Ovary (tissue), 9 donors: ENCODE data around the gene SYAP1. TPM values are rescaled to one million over a fixed set of nuclear protein-coding genes. Genes with fewer than 3 reads are reported as not detected.

Experiments
- DNase-seq, 5 donors: peaks; one replicate each; pipeline ENCODE4 v3.0.0-alpha.2; 2019 to 2020
- H3K27ac ChIP-seq, 2 donors: fragments of 200-600 bp; one replicate each; pipeline versions ENCODE4 v1.5.1 to v1.8.0; 2019 to 2022
- H3K27me3 ChIP-seq: fragments of 200-600 bp; one replicate; pipeline ENCODE4 v1.8.0; 2022
- H3K36me3 ChIP-seq: fragments of 200-600 bp; sonication (generic); one replicate; pipeline ENCODE4 v1.5.1; 2019
- H3K4me1 ChIP-seq: one replicate; pipeline ENCODE4 v1.8.1; 2013; ENCODE audit warnings: mild to moderate bottlenecking, moderate library complexity; ENCODE audit not compliant: insufficient read depth
- H3K4me3 ChIP-seq: fragments of 200-600 bp; sonication (generic); one replicate; pipeline ENCODE4 v1.5.1; 2017
- H3K9me3 ChIP-seq, 2 donors: fragments of 200-600 bp in 1 of 2; sonication (generic) in 1 of 2; one replicate each; pipeline versions ENCODE4 v1.5.1 to v1.8.1; 2013 to 2019; ENCODE audit warnings: mild to moderate bottlenecking in 1 of 2, moderate library complexity in 1 of 2
- CTCF ChIP-seq, 3 donors: fragments of 450-650 bp in 2 of 3; fragments of 200-600 bp in 1 of 3; IDR thresholded peaks; one replicate each; pipeline versions ENCODE4 v1.5.1 to v1.8.0; 2016 to 2022; ENCODE audit warnings: antibody characterized with exemption in 3 of 3, mild to moderate bottlenecking in 1 of 3
- EP300 ChIP-seq: sonication (generic); formaldehyde crosslinking; IDR thresholded peaks from one replicate; pipeline ENCODE4 v1.6.1; 2017; ENCODE audit warnings: antibody characterized with exemption
- POLR2A ChIP-seq: fragments of 450-650 bp; IDR thresholded peaks from one replicate; pipeline ENCODE4 v1.6.1; 2017; ENCODE audit warnings: antibody characterized with exemption, mild to moderate bottlenecking, moderate library complexity
- WGBS, 3 donors: extraction: QIAGEN DNeasy Blood & Tissue Kit in 1 of 3; methylation state at CpG; one replicate each; pipeline versions ENCODE4 v1.1.5 to v1.1.7; 2013 to 2017; 5-methylcytosine and 5-hydroxymethylcytosine counted together
- intact Hi-C, 4 donors: fragments of 100-400 bp; cut with DNase I; formaldehyde crosslinking; loops; one replicate each; pipeline versions ENCODE4 v1.11.0 to v1.15.1; 2022 to 2023
- polyA plus RNA-seq, 2 donors: library from polyadenylated mRNA; stranded (reverse); fragments of 200-250 nt in 1 of 2; fragments of 350-450 nt in 1 of 2; fragmentation: Illumina TruSeq in 1 of 2; extraction: RNeasy Lipid Tissue Mini Kit (QIAGEN cat#74804) in 1 of 2; gene quantifications; one replicate each; pipeline ENCODE4 v1.2.3, GENCODE V29; 2013 to 2014
- total RNA-seq, 7 donors: library from RNA; depleted of rRNA in 2 of 7; stranded (reverse); fragments of >200 nt in 2 of 7; fragmentation: NEBNext Ultra II Directional in 3 of 7; extraction: Animal tissue kit (Norgen Biotek cat#: 25700) in 3 of 7; gene quantifications; one replicate each; pipeline versions ENCODE4 v1.1.0 to v1.2.4, GENCODE V29; 2016 to 2023
- donor health status: DM: no; HTN: no; CAD: no; lungs with moderate emphysema.
- donor health status: DM: no; HTN: no; CAD: no.
- donor health status: Bipolar disorder and iron deficiency.
- donor health status: DM: yes; HTN: yes; CAD: no.
- donor health status: DM: no; HTN: no; CAD: no.
- donor health status: DM: yes; HTN: yes; CAD: no.

SYAP1 gene
- total and polyA plus RNA-seq, 9 donors, result 9.6 to 36.9 (median 25.4) TPM

- WGBS, 3 donors, result 85 to 89% (median 87%) methylated on average over 5 of the region's 5 CpGs
Measured at GRCh38 chrX:16797358-16797757, 77.9 kb downstream of the SYAP1 start.

GRCh38 chrX:16797841-16798240 lies 78.4 kb downstream of the SYAP1 start:
- WGBS, 3 donors, result 87 to 90% (median 87%) methylated on average over 4 of the region's 4 CpGs
- intact Hi-C loops, result no loop called here
- H3K9me3 ChIP-seq, result no peaks in the 10 kb centered on the region
- TF ChIP-seq EP300 (no peak), POLR2A (no peak), CTCF (IDR thresholded peaks at IDR 0.05) (no peak)
- no peak for DNase-seq
- H3K4me3 ChIP-seq, result no peak overlapping the region
- no peaks in the 10 kb centered on the region for H3K4me1 ChIP-seq
- H3K27me3 ChIP-seq, result no peaks in the 10 kb centered on the region
- H3K27ac ChIP-seq, result no peak overlapping the region
- H3K36me3 ChIP-seq, result no peaks in the 10 kb centered on the region

More at GRCh38 chrX:16797358-16797757, 77.9 kb downstream of the SYAP1 start:
- TF ChIP-seq CTCF (IDR thresholded peaks at IDR 0.05) (no peak), POLR2A (no peak), EP300 (no peak)
- DNase-seq, result peak in 1 of 5 donors; percentile 27
- H3K27ac ChIP-seq, result no peak overlapping the region
- no peaks in the 10 kb centered on the region for H3K4me1 ChIP-seq
- intact Hi-C loops, result no loop called here
- H3K36me3 ChIP-seq, result no peaks in the 10 kb centered on the region
- H3K9me3 ChIP-seq, result no peaks in the 10 kb centered on the region
- no peak overlapping the region for H3K4me3 ChIP-seq
- H3K27me3 ChIP-seq, result no peaks in the 10 kb centered on the region

DNA sequence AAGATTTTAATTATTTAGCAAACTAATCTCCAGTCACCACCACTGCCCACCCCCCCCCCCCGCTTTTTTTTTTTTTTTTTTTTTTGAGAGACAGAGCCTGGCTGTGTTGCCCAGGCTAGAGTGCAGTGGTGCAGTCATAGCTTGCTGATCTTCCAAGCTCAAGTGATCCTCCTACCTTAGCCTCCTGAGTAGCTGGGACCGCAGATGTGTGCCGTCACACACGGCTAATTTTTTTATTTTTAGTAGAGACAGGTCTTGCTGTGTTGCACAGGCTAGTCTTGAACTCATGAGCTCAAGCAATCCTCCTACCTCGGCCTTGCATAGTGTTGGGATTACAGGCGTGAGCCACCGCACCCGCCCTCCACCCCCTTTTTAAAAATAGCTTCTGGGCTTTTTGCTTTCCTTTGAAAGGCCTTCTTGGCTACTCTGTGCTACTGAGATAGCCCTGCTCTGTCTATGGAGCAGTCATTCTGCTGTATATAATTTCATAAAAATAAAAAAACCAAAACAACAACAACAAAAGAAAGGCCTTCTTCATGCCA lies 85.6 kb downstream of the SYAP1 start:
- intact Hi-C loops, result no loop called here
- H3K4me3 ChIP-seq, result no peak overlapping the region
- DNase-seq, result peak in 1 of 5 donors; percentile 10
- no peak overlapping the region for H3K27ac ChIP-seq
- TF ChIP-seq CTCF (IDR thresholded peaks at IDR 0.05), result no peak
- TF ChIP-seq EP300, result no peak
- H3K27me3 ChIP-seq, result no peaks in the 10 kb centered on the region
- 83 to 88% (median 84%) methylated on average over 8 of the region's 8 CpGs for WGBS, 3 donors
- no peaks in the 10 kb centered on the region for H3K9me3 ChIP-seq
- H3K36me3 ChIP-seq, result no peaks in the 10 kb centered on the region
- H3K4me1 ChIP-seq, result peaks cover 2% of the 10 kb centered on the region

GRCh38 chrX:16807548-16807947 lies 88.1 kb downstream of the SYAP1 start:
- intact Hi-C loops, result no loop called here
- TF ChIP-seq EP300 (no peak), CTCF (IDR thresholded peaks at IDR 0.05) (no peak), POLR2A (no peak)
- Histone ChIP-seq H3K27ac (no peak overlapping the region), H3K4me3 (no peak overlapping the region), H3K9me3 (no peaks in the 10 kb centered on the region), H3K36me3 (no peaks in the 10 kb centered on the region), H3K27me3 (no peaks in the 10 kb centered on the region), H3K4me1 (peaks cover 2% of the 10 kb centered on the region)
- peak in 1 of 5 donors; percentile 4 for DNase-seq
